ENCODE results near the gene SPRN. TPM values are rescaled to one million over a fixed set of nuclear protein-coding genes. Genes with fewer than 3 reads are reported as not detected.

Gene SPRN
- total and polyA plus RNA-seq, 2 donors from 2014 or later = not detected

DNA sequence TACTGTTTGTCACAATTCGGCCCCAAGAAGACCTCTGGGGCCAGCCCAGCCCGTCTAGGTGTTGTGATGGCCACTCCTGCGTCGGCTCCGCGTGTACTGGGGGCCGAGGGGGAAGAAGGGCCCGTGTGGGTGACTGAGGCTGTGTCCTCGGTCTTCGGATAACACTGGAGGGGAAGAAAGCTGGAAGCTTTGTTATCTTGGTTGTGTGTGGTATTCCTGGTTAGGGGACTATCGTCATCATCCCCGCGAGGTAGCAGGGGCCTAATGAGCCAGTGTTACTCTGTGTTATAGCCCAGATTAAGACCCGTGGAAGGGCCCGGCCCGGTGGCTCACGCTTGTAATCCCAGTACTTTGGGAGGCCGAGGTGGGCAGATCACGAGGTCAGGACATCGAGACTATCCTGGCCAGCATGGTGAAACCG lies 29.6 kb downstream of the SPRN start:
- DNase-seq = peak in 1 of 5 donors; percentile 59
- intact Hi-C loops (cut with DNase I) = no loop called here
- FAIRE-seq = no peak

DNA sequence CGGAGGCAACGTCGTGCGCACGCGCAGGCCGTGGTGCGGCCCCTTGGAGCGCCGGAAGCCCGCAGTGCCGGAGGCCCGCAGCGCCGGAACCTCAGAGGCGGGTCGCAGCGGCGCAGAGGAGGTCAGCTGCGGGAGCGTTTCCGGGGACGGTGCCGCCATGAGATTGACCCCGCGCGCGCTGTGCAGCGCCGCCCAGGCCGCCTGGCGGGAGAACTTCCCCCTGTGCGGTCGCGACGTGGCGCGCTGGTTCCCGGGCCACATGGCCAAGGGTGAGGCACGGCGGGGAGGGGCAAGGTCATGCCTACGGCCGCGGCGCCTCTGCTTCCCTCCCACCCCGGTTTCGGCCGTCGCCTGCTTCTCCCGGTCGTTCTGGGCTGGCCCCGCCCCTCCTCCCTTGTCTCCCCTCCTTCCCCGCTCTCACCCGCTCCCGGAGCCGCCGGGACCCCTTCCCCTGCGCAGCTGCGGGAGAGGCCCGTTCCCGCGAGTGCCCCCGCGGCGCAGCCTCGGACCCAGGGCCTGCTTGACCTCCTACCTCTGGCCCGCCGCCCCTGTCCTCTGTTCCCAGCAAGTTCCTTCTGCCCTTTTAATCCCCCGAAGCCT lies 30.3 kb downstream of the SPRN start, which contains the start of gene MTG1:
Gene MTG1, plus strand, starts transcription at position 94 of the 600 bp plus-strand sequence. Its CDS starts 64 bp downstream, at position 158.
- Histone ChIP-seq H3K36me3 (ENCODE audit: control insufficient read depth in 2 of 3, insufficient read depth in 3 of 3, low read length in 3 of 3) (peaks cover 0 to 18% (median 13%) of the 10 kb centered on the region in 3 donors), H3K27me3 (ENCODE audit: control insufficient read depth, insufficient read depth, low read length) (no peaks in the 10 kb centered on the region), H3K4me1 (ENCODE audit: control insufficient read depth in 2 of 3, insufficient read depth in 2 of 3, low read depth in 1 of 3, low read length in 3 of 3) (peaks cover 0 to 8% (median 3%) of the 10 kb centered on the region in 3 donors), H3K9me3 (ENCODE audit: control insufficient read depth in 2 of 3, insufficient read depth in 1 of 3, low read length in 3 of 3) (no peaks in the 10 kb centered on the region), H3K9ac (ENCODE audit: low read length in 3 of 3) (peak within 1 kb of the TSS; percentile 26 to 89 (median 84)), H3K27ac (ENCODE audit: low read depth in 2 of 2, low read length in 2 of 2) (peak within 1 kb of the TSS; percentile 51 to 83), H3K4me3 (ENCODE audit: low read length in 3 of 3) (peak within 1 kb of the TSS; percentile 44 to 91 (median 71))
- intact Hi-C loops (cut with DNase I) = no loop called here
- FAIRE-seq (no peak), DNase-seq (peak; percentile 95 to 98 (median 97))
- TF ChIP-seq, protein P1, sequence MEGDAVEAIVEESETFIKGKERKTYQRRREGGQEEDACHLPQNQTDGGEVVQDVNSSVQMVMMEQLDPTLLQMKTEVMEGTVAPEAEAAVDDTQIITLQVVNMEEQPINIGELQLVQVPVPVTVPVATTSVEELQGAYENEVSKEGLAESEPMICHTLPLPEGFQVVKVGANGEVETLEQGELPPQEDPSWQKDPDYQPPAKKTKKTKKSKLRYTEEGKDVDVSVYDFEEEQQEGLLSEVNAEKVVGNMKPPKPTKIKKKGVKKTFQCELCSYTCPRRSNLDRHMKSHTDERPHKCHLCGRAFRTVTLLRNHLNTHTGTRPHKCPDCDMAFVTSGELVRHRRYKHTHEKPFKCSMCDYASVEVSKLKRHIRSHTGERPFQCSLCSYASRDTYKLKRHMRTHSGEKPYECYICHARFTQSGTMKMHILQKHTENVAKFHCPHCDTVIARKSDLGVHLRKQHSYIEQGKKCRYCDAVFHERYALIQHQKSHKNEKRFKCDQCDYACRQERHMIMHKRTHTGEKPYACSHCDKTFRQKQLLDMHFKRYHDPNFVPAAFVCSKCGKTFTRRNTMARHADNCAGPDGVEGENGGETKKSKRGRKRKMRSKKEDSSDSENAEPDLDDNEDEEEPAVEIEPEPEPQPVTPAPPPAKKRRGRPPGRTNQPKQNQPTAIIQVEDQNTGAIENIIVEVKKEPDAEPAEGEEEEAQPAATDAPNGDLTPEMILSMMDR (IDR thresholded peaks at IDR 0.05; ENCODE audit: borderline replicate concordance, extremely low read depth, insufficient read depth) = peak; percentile 10

More for the DNA sequence above, 29.6 kb downstream of the SPRN start:
- Histone ChIP-seq H3K9ac (ENCODE audit: low read length in 3 of 3) (peak overlapping the region; percentile 2 to 89 (median 84)), H3K36me3 (ENCODE audit: control insufficient read depth in 2 of 3, insufficient read depth in 3 of 3, low read length in 3 of 3) (peaks cover 0 to 18% (median 13%) of the 10 kb centered on the region in 3 donors), H3K9me3 (ENCODE audit: control insufficient read depth in 2 of 3, insufficient read depth in 1 of 3, low read length in 3 of 3) (no peaks in the 10 kb centered on the region), H3K27me3 (ENCODE audit: control insufficient read depth, insufficient read depth, low read length) (no peaks in the 10 kb centered on the region), H3K4me3 (ENCODE audit: low read length in 3 of 3) (peak overlapping the region; percentile 40 to 91 (median 71)), H3K27ac (ENCODE audit: low read depth in 2 of 2, low read length in 2 of 2) (no peak overlapping the region), H3K4me1 (ENCODE audit: control insufficient read depth in 2 of 3, insufficient read depth in 2 of 3, low read depth in 1 of 3, low read length in 3 of 3) (peaks cover 0 to 8% (median 3%) of the 10 kb centered on the region in 3 donors)
- TF ChIP-seq, protein P1 (IDR thresholded peaks at IDR 0.05; ENCODE audit: borderline replicate concordance, extremely low read depth, insufficient read depth) = no peak

DNA sequence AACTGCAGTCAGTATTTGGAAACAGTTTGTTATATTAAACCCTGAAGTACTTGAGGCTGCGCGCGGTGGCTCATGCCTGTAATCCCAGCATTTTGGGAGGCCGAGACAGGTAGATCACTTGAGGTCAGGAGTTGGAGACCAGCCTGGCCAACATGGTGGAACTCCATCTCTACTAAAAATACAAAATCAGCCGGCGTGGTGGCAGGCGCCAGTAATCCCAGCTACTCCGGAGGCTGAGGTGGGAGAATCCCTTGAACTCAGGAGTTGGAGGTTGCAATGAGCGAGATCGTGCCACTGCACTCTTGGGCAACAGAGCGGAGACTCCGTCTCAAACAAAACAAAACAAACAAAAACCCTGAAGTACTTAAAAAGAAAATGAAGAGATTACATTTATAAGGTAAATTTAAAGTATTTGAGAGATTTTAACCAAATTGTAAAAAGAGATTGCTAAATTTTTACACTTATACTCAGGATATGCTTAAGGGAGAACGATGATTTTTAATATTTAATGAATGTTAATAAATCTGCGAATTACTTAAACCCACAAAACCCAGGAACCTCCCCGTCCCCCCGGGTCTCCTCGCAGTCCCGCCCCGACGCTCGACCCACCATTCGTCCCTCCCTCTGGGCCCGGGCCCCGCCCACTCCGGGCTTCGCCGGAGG lies 30.9 kb downstream of the SPRN start:
- Histone ChIP-seq H3K36me3 (ENCODE audit: control insufficient read depth in 2 of 3, insufficient read depth in 3 of 3, low read length in 3 of 3) (peaks cover 0 to 13% (median 12%) of the 10 kb centered on the region in 3 donors), H3K27me3 (ENCODE audit: control insufficient read depth, insufficient read depth, low read length) (no peaks in the 10 kb centered on the region), H3K4me1 (ENCODE audit: control insufficient read depth in 2 of 3, insufficient read depth in 2 of 3, low read depth in 1 of 3, low read length in 3 of 3) (peaks cover 0 to 8% (median 3%) of the 10 kb centered on the region in 3 donors), H3K4me3 (ENCODE audit: low read length in 3 of 3) (peak overlapping the region in 2 of 3 donors; percentile 44 to 91), H3K9me3 (ENCODE audit: control insufficient read depth in 2 of 3, insufficient read depth in 1 of 3, low read length in 3 of 3) (no peaks in the 10 kb centered on the region), H3K9ac (ENCODE audit: low read length in 3 of 3) (peak overlapping the region in 1 of 3 donors; percentile 26), H3K27ac (ENCODE audit: low read depth in 2 of 2, low read length in 2 of 2) (no peak overlapping the region)
- no peak for FAIRE-seq
- DNase-seq = peak in 2 of 5 donors; percentile 28 to 53
- intact Hi-C loops (cut with DNase I) = no loop called here
- TF ChIP-seq, protein P1 (IDR thresholded peaks at IDR 0.05; ENCODE audit: borderline replicate concordance, extremely low read depth, insufficient read depth) = no peak
